ENCODE results near the gene ABCC1. TPM values are rescaled to one million over a fixed set of nuclear protein-coding genes. Genes with fewer than 3 reads are reported as not detected.

Gene ABCC1
- polyA plus RNA-seq, 1 of the 3 experiments (the other 2 are of a cell fraction) = 23.7 TPM

- Histone ChIP-seq H3K4me2 (no peak overlapping the region), H3K27me3 (ENCODE audit: insufficient read depth) (no peaks in the 10 kb centered on the region), H3K79me2 (ENCODE audit: insufficient read depth) (no peaks in the 10 kb centered on the region), H2AFZ (ENCODE audit: low read depth) (no peak overlapping the region), H3F3A (replicated peaks; ENCODE audit: insufficient read depth) (no peaks in the 10 kb centered on the region), H3K27ac (ENCODE audit: low read depth in 2 of 2, low read length in 1 of 2) (no peak overlapping the region), H3K4me1 (ENCODE audit: control insufficient read depth in 1 of 2, insufficient read depth in 2 of 2, low read depth in 1 of 2, low read length in 1 of 2) (no peaks in the 10 kb centered on the region), H3K4me3 (ENCODE audit: low read depth in 2 of 2, low read length in 1 of 2) (no peak overlapping the region), H4K20me1 (ENCODE audit: insufficient read depth) (no peaks in the 10 kb centered on the region), H3K9ac (no peak overlapping the region), H3K36me3 (replicated peaks in 1 of 2; ENCODE audit: control insufficient read depth in 1 of 2, insufficient read depth in 2 of 2, low read length in 1 of 2) (no peaks in the 10 kb centered on the region), H3K9me3 (no peaks in the 10 kb centered on the region), H3K9me2 (no peaks in the 10 kb centered on the region)
- 38% methylated on average over 3 of the region's 3 CpGs for WGBS (ENCODE audit: low lambda C conversion rate)
- TF ChIP-seq SIN3A (IDR thresholded peaks at IDR 0.05; ENCODE audit: borderline replicate concordance, low read depth, low read length) (no peak), NFIC (IDR thresholded peaks at IDR 0.05; ENCODE audit: borderline replicate concordance) (no peak), NRF1 (IDR thresholded peaks at IDR 0.05; ENCODE audit: low read depth, low read length) (no peak), RFX5 (IDR thresholded peaks at IDR 0.05; ENCODE audit: low read length) (no peak), RAD21 (IDR thresholded peaks at IDR 0.05; ENCODE audit: low read length) (no peak), MEF2A (IDR thresholded peaks at IDR 0.05; ENCODE audit: borderline replicate concordance, low read depth) (no peak), RXRA (IDR thresholded peaks at IDR 0.05; ENCODE audit: borderline replicate concordance, low read depth) (no peak), GABPA (IDR thresholded peaks at IDR 0.05; ENCODE audit: low read depth) (no peak), REST (IDR thresholded peaks at IDR 0.05; ENCODE audit: low read depth, low read length) (no peak), RCOR1 (IDR thresholded peaks at IDR 0.05; ENCODE audit: low read length) (no peak), TCF12 (IDR thresholded peaks at IDR 0.05) (no peak), PBX3 (IDR thresholded peaks at IDR 0.05) (no peak), TEAD4 (IDR thresholded peaks at IDR 0.05; ENCODE audit: borderline replicate concordance, insufficient read depth) (no peak), EZH2phosphoT487 (IDR thresholded peaks at IDR 0.05; ENCODE audit: borderline replicate concordance, low read depth) (no peak), JUND (IDR thresholded peaks at IDR 0.05) (no peak), YY1 (IDR thresholded peaks at IDR 0.05; ENCODE audit: low read depth) (no peak), POLR2AphosphoS5 (IDR thresholded peaks at IDR 0.05; ENCODE audit: low read depth, low read length) (no peak), ELF1 (IDR thresholded peaks at IDR 0.05) (no peak)
- TF ChIP-seq, protein P1, sequence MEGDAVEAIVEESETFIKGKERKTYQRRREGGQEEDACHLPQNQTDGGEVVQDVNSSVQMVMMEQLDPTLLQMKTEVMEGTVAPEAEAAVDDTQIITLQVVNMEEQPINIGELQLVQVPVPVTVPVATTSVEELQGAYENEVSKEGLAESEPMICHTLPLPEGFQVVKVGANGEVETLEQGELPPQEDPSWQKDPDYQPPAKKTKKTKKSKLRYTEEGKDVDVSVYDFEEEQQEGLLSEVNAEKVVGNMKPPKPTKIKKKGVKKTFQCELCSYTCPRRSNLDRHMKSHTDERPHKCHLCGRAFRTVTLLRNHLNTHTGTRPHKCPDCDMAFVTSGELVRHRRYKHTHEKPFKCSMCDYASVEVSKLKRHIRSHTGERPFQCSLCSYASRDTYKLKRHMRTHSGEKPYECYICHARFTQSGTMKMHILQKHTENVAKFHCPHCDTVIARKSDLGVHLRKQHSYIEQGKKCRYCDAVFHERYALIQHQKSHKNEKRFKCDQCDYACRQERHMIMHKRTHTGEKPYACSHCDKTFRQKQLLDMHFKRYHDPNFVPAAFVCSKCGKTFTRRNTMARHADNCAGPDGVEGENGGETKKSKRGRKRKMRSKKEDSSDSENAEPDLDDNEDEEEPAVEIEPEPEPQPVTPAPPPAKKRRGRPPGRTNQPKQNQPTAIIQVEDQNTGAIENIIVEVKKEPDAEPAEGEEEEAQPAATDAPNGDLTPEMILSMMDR (IDR thresholded peaks at IDR 0.05) = no peak
- TF ChIP-seq, protein P2, sequence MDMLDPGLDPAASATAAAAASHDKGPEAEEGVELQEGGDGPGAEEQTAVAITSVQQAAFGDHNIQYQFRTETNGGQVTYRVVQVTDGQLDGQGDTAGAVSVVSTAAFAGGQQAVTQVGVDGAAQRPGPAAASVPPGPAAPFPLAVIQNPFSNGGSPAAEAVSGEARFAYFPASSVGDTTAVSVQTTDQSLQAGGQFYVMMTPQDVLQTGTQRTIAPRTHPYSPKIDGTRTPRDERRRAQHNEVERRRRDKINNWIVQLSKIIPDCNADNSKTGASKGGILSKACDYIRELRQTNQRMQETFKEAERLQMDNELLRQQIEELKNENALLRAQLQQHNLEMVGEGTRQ (IDR thresholded peaks at IDR 0.05; ENCODE audit: borderline replicate concordance, low read depth, low read length) = no peak
- CTCF ChIA-PET = interaction anchor here (1.2 kb wide), 1 partner anchor 33 kb away, joined by 3 read pairs; no protein-coding TSS in a partner anchor
- POLR2A ChIA-PET = no interaction called here
- DNase-seq = no peak
Measured at GRCh38 chr16:16159662-16160061, 210.2 kb downstream of the ABCC1 start.

Data from SK-N-SH (cell line).